Measurements from ENCODE around the gene HIGD1A.

The HIGD1A gene

DNA sequence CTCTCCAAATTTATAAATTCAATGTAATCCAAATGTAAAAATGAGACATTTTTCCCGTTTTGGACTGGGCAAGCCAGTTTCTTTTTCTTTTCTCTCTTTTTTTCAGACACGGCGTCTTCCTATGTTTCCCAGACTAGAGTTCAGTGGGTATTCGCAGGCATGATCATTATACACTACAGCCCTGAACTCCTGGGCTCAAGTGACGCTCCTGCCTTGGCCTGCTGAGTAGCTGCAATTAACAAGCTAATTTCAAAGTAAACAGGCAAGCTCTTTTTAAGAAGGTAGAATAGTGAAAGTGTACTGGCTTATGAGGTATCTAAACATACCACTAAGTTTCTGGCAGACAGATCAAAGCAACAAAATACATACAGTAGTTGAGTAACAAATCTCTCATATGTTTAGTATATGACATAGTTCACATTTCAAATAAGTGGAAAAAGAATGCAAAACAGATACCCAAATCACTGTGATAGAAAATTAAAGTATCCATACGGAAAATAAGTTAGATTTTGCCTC is 13.5 kb downstream of the HIGD1A start:
- TF ChIP-seq RARB (CRISPR knock-in tag; IDR thresholded peaks at IDR 0.05) (no peak), TOX (CRISPR knock-in tag; IDR thresholded peaks at IDR 0.05; ENCODE audit: borderline replicate concordance) (no peak), SNAI2 (CRISPR knock-in tag; IDR thresholded peaks at IDR 0.05) (no peak), PPARA (CRISPR knock-in tag; IDR thresholded peaks at IDR 0.05; ENCODE audit: borderline replicate concordance) (no peak), ISL1 (CRISPR knock-in tag; IDR thresholded peaks at IDR 0.05) (no peak), ESRRG (CRISPR knock-in tag; IDR thresholded peaks at IDR 0.05) (no peak), ZNF70 (CRISPR knock-in tag; IDR thresholded peaks at IDR 0.05) (no peak), CSDC2 (CRISPR knock-in tag; IDR thresholded peaks at IDR 0.05) (no peak), ZFP30 (CRISPR knock-in tag; IDR thresholded peaks at IDR 0.05) (no peak)
- TF ChIP-seq, protein P1, sequence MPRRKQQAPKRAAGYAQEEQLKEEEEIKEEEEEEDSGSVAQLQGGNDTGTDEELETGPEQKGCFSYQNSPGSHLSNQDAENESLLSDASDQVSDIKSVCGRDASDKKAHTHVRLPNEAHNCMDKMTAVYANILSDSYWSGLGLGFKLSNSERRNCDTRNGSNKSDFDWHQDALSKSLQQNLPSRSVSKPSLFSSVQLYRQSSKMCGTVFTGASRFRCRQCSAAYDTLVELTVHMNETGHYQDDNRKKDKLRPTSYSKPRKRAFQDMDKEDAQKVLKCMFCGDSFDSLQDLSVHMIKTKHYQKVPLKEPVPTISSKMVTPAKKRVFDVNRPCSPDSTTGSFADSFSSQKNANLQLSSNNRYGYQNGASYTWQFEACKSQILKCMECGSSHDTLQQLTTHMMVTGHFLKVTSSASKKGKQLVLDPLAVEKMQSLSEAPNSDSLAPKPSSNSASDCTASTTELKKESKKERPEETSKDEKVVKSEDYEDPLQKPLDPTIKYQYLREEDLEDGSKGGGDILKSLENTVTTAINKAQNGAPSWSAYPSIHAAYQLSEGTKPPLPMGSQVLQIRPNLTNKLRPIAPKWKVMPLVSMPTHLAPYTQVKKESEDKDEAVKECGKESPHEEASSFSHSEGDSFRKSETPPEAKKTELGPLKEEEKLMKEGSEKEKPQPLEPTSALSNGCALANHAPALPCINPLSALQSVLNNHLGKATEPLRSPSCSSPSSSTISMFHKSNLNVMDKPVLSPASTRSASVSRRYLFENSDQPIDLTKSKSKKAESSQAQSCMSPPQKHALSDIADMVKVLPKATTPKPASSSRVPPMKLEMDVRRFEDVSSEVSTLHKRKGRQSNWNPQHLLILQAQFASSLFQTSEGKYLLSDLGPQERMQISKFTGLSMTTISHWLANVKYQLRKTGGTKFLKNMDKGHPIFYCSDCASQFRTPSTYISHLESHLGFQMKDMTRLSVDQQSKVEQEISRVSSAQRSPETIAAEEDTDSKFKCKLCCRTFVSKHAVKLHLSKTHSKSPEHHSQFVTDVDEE (CRISPR knock-in tag; IDR thresholded peaks at IDR 0.05) = no peak
- TF ChIP-seq, protein P2, sequence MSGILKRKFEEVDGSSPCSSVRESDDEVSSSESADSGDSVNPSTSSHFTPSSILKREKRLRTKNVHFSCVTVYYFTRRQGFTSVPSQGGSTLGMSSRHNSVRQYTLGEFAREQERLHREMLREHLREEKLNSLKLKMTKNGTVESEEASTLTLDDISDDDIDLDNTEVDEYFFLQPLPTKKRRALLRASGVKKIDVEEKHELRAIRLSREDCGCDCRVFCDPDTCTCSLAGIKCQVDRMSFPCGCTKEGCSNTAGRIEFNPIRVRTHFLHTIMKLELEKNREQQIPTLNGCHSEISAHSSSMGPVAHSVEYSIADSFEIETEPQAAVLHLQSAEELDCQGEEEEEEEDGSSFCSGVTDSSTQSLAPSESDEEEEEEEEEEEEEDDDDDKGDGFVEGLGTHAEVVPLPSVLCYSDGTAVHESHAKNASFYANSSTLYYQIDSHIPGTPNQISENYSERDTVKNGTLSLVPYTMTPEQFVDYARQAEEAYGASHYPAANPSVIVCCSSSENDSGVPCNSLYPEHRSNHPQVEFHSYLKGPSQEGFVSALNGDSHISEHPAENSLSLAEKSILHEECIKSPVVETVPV (CRISPR knock-in tag; IDR thresholded peaks at IDR 0.05) = no peak
- TF ChIP-seq, protein P3, sequence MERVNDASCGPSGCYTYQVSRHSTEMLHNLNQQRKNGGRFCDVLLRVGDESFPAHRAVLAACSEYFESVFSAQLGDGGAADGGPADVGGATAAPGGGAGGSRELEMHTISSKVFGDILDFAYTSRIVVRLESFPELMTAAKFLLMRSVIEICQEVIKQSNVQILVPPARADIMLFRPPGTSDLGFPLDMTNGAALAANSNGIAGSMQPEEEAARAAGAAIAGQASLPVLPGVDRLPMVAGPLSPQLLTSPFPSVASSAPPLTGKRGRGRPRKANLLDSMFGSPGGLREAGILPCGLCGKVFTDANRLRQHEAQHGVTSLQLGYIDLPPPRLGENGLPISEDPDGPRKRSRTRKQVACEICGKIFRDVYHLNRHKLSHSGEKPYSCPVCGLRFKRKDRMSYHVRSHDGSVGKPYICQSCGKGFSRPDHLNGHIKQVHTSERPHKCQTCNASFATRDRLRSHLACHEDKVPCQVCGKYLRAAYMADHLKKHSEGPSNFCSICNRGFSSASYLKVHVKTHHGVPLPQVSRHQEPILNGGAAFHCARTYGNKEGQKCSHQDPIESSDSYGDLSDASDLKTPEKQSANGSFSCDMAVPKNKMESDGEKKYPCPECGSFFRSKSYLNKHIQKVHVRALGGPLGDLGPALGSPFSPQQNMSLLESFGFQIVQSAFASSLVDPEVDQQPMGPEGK (CRISPR knock-in tag; IDR thresholded peaks at IDR 0.05; ENCODE audit: borderline replicate concordance) = no peak
- ATAC-seq = no peak

DNA sequence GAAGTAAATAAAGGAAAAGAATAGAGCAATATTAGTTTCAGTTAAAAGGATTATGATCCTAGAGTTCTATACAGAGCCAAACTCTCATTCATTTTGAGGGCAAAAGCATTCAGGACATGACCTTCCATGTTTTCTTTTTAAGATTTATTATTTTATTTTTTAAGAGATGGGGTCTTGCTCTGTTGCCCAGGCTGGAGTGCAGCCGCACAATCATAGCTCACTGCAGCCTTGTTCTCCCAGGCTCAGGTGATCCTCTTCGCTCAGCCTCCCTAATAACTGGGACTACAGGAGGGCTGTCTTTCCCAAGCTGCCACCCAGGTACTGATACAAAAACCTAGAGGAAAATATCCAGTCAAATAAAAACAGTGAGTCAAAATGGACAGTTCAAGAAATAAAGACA is 17.7 kb downstream of the HIGD1A start:
- no peak for ATAC-seq

More for the DNA sequence above, 17.7 kb downstream of the HIGD1A start:
- TF ChIP-seq, protein P4, sequence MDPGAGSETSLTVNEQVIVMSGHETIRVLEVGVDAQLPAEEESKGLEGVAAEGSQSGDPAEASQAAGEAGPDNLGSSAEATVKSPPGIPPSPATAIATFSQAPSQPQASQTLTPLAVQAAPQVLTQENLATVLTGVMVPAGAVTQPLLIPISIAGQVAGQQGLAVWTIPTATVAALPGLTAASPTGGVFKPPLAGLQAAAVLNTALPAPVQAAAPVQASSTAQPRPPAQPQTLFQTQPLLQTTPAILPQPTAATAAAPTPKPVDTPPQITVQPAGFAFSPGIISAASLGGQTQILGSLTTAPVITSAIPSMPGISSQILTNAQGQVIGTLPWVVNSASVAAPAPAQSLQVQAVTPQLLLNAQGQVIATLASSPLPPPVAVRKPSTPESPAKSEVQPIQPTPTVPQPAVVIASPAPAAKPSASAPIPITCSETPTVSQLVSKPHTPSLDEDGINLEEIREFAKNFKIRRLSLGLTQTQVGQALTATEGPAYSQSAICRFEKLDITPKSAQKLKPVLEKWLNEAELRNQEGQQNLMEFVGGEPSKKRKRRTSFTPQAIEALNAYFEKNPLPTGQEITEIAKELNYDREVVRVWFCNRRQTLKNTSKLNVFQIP (CRISPR knock-in tag; IDR thresholded peaks at IDR 0.05; ENCODE audit: borderline replicate concordance, low read depth) = no peak
- TF ChIP-seq TOX (CRISPR knock-in tag; IDR thresholded peaks at IDR 0.05; ENCODE audit: borderline replicate concordance) (no peak), ZNF70 (CRISPR knock-in tag; IDR thresholded peaks at IDR 0.05) (no peak), ZNF8 (CRISPR knock-in tag; IDR thresholded peaks at IDR 0.05) (no peak), GLIS3 (CRISPR knock-in tag; IDR thresholded peaks at IDR 0.05) (no peak), ZFP30 (CRISPR knock-in tag; IDR thresholded peaks at IDR 0.05) (no peak), ZC3H10 (CRISPR knock-in tag; IDR thresholded peaks at IDR 0.05) (no peak), PPARA (CRISPR knock-in tag; IDR thresholded peaks at IDR 0.05; ENCODE audit: borderline replicate concordance) (no peak), RARB (CRISPR knock-in tag; IDR thresholded peaks at IDR 0.05) (no peak), ARNTL (CRISPR knock-in tag; IDR thresholded peaks at IDR 0.05; ENCODE audit: borderline replicate concordance, low read depth) (no peak), OSR1 (CRISPR knock-in tag; IDR thresholded peaks at IDR 0.05) (no peak), ZNF565 (CRISPR knock-in tag; conservative IDR thresholded peaks at IDR 0.05; ENCODE audit: low read depth) (no peak), SNAI2 (CRISPR knock-in tag; IDR thresholded peaks at IDR 0.05) (no peak), CSDC2 (CRISPR knock-in tag; IDR thresholded peaks at IDR 0.05) (no peak), TCF4 (CRISPR knock-in tag; IDR thresholded peaks at IDR 0.05; ENCODE audit: borderline replicate concordance) (no peak), ESRRG (CRISPR knock-in tag; IDR thresholded peaks at IDR 0.05) (no peak)
- TF ChIP-seq, protein P1 (CRISPR knock-in tag; IDR thresholded peaks at IDR 0.05) = no peak
- TF ChIP-seq, protein P5, sequence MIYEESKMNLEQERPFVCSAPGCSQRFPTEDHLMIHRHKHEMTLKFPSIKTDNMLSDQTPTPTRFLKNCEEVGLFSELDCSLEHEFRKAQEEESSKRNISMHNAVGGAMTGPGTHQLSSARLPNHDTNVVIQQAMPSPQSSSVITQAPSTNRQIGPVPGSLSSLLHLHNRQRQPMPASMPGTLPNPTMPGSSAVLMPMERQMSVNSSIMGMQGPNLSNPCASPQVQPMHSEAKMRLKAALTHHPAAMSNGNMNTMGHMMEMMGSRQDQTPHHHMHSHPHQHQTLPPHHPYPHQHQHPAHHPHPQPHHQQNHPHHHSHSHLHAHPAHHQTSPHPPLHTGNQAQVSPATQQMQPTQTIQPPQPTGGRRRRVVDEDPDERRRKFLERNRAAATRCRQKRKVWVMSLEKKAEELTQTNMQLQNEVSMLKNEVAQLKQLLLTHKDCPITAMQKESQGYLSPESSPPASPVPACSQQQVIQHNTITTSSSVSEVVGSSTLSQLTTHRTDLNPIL (CRISPR knock-in tag; IDR thresholded peaks at IDR 0.05; ENCODE audit: low read depth) = no peak
